Colonic mucosa (tissue), 4 donors: ENCODE measurements around the gene NUDT8. TPM values are rescaled to one million over a fixed set of nuclear protein-coding genes. Genes with fewer than 3 reads are reported as not detected.
"Not testable (repeated sequence)": the region's sequence is repeated elsewhere in the genome, so short reads cannot be mapped to it uniquely, and the experiment has no call there.

Source experiments
- DNase-seq: peaks from one replicate; pipeline ENCODE4 v3.0.0-alpha.2; 2020
- H3K27ac ChIP-seq: fragments of 200-600 bp; one replicate; pipeline ENCODE4 v1.8.0; 2021
- H3K27me3 ChIP-seq: fragments of 200-600 bp; one replicate; pipeline ENCODE4 v1.8.0; 2021
- H3K36me3 ChIP-seq: fragments of 200-600 bp; one replicate; pipeline ENCODE4 v1.8.0; 2021
- H3K4me1 ChIP-seq: fragments of 200-600 bp; one replicate; pipeline ENCODE4 v1.8.0; 2021; ENCODE audit warnings: mild to moderate bottlenecking
- H3K4me3 ChIP-seq: fragments of 200-600 bp; one replicate; pipeline ENCODE4 v1.8.0; 2021
- H3K9ac ChIP-seq, 2 donors: one replicate each; pipeline ENCODE4 v1.7.0; 2013; ENCODE audit warnings: control low read depth in 2 of 2, low read depth in 2 of 2, low read length in 2 of 2
- H3K9me3 ChIP-seq: fragments of 200-600 bp; one replicate; pipeline ENCODE4 v1.8.0; 2021
- CTCF ChIP-seq: fragments of 200-600 bp; IDR thresholded peaks from one replicate; pipeline ENCODE4 v1.8.0; 2022; ENCODE audit warnings: antibody characterized with exemption, mild to moderate bottlenecking
- intact Hi-C: fragments of 100-400 bp; cut with DNase I; formaldehyde crosslinking; loops from one replicate; pipeline ENCODE4 v1.14.1; 2022
- total RNA-seq, 2 donors: library from RNA; stranded (reverse); fragmentation: NEBNext Ultra II Directional in 1 of 2; extraction: Animal tissue kit (Norgen Biotek cat#: 25700) in 1 of 2; gene quantifications; one replicate each; pipeline ENCODE4 v1.2.1, GENCODE V29; 2021
- donor health status: healthy.
- donor health status: DM: no; HTN: no; CAD: no.
- donor health status: DM: no; HTN: no; CAD: no.

NUDT8 gene
- total RNA-seq, 2 donors from 2014 or later = 35.1 to 52.5 TPM

- Histone ChIP-seq H3K27me3 (no peaks in the 10 kb centered on the region), H3K27ac (no peak overlapping the region), H3K4me3 (no peak overlapping the region), H3K9me3 (no peaks in the 10 kb centered on the region), H3K4me1 (no peaks in the 10 kb centered on the region), H3K9ac (no peak overlapping the region), H3K36me3 (no peaks in the 10 kb centered on the region)
- DNase-seq = no peak
- intact Hi-C loops = no loop called here
- TF ChIP-seq CTCF = no peak
Observed at GRCh38 chr11:67592880-67593564, 36.7 kb downstream of the NUDT8 start.

- H3K4me3 ChIP-seq, H3K4me1 ChIP-seq, H3K27me3 ChIP-seq, H3K27ac ChIP-seq, intact Hi-C loops, DNase-seq, H3K9me3 ChIP-seq, H3K9ac ChIP-seq, H3K36me3 ChIP-seq: not testable (repeated sequence)
Observed at GRCh38 chr11:67588899-67589415, 40.8 kb downstream of the NUDT8 start.

- H3K36me3 ChIP-seq = no peaks in the 10 kb centered on the region
- no peaks in the 10 kb centered on the region for H3K4me1 ChIP-seq
- H3K9ac ChIP-seq = no peak overlapping the region
- H3K27me3 ChIP-seq = no peaks in the 10 kb centered on the region
- H3K27ac ChIP-seq = no peak overlapping the region
- no peaks in the 10 kb centered on the region for H3K9me3 ChIP-seq
- intact Hi-C loops = no loop called here
- no peak for DNase-seq
- TF ChIP-seq CTCF = no peak
- H3K4me3 ChIP-seq = no peak overlapping the region
Observed at GRCh38 chr11:67588136-67588503, 41.6 kb downstream of the NUDT8 start.

- Histone ChIP-seq H3K27ac (no peak overlapping the region), H3K4me1 (no peaks in the 10 kb centered on the region), H3K4me3 (no peak overlapping the region), H3K9ac (no peak overlapping the region), H3K27me3 (no peaks in the 10 kb centered on the region), H3K36me3 (no peaks in the 10 kb centered on the region), H3K9me3 (no peaks in the 10 kb centered on the region)
- intact Hi-C loops = no loop called here
- TF ChIP-seq CTCF = no peak
- no peak for DNase-seq
Observed at GRCh38 chr11:67586568-67587250, 43.0 kb downstream of the NUDT8 start.

- Histone ChIP-seq H3K36me3 (no peaks in the 10 kb centered on the region), H3K27me3 (no peaks in the 10 kb centered on the region), H3K9me3 (no peaks in the 10 kb centered on the region), H3K27ac (no peak overlapping the region), H3K4me1 (no peaks in the 10 kb centered on the region), H3K4me3 (no peak overlapping the region), H3K9ac (no peak overlapping the region)
- no peak for TF ChIP-seq CTCF
- intact Hi-C loops = no loop called here
- no peak for DNase-seq
Observed at GRCh38 chr11:67585911-67586310, 43.8 kb downstream of the NUDT8 start.
